Vagina (tissue), 2 donors: ENCODE data around the gene RAPGEF4.

Source experiments
- POLR2AphosphoS5 ChIP-seq, 2 donors: sonication (generic); formaldehyde crosslinking; IDR thresholded peaks; one replicate each; pipeline ENCODE4 v1.9.0; 2017; ENCODE audit warnings: antibody characterized with exemption in 2 of 2, mild to moderate bottlenecking in 2 of 2, low read depth in 1 of 2; ENCODE audit not compliant: insufficient read depth in 1 of 2
- TF ChIP-seq, protein P1 (sequence below), 3 experiments: fragments of 450-650 bp in 2 of 3; fragments of 200-600 bp in 1 of 3; sonication (generic) in 1 of 3; IDR thresholded peaks; one replicate each; pipeline ENCODE4 v1.5.1; 2017 to 2019; ENCODE audit warnings: antibody characterized with exemption in 3 of 3, mild to moderate bottlenecking in 2 of 3, moderate library complexity in 2 of 3

DNA sequence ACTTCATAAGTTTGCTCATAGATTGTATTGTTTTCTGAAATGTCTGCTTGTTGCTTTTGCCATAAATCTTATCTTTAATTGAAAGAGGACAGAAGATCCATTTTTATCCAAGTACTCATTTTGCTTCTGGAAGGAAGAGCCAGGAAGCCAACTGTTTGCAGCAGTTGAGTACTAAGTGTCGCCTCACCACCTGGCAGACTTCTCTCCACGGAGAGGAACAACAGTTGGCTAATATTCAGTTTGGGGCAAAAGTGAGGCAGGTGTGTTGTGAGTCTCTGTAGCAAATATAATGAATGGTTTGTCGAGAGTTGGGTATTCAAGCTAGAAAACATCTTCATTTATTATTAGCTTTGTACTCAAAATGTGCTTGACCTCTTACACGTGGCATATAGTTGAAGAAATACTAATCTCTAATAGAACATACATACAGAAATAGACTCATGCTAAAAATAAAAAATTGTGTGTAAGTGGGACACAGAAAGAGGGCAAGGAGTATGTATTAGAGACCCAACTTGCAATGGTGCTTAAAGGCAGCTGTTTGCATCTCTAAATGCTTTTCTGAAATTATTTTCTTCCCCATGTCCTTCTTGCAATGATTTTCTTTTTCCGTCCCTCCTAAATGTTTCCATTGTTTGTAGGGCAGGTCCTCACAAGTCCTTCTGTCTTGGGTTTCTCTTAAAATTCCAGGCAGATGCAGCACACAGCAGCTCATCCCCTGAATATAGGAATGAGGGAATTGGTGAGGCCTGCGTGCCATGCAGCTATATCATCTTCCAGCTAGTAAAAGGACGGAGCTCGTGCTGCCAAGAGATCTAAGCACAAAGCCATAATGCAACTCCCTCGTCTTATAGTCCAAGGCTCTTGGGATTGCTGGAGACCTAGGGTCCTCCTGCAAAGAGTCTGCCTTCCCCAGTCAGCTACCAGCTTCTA, 295.2 kb downstream of the RAPGEF4 start:
- no peak for TF ChIP-seq POLR2AphosphoS5 (IDR thresholded peaks at IDR 0.05; ENCODE audit: insufficient read depth in 1 of 2, low read depth in 1 of 2)
- TF ChIP-seq, protein P1, sequence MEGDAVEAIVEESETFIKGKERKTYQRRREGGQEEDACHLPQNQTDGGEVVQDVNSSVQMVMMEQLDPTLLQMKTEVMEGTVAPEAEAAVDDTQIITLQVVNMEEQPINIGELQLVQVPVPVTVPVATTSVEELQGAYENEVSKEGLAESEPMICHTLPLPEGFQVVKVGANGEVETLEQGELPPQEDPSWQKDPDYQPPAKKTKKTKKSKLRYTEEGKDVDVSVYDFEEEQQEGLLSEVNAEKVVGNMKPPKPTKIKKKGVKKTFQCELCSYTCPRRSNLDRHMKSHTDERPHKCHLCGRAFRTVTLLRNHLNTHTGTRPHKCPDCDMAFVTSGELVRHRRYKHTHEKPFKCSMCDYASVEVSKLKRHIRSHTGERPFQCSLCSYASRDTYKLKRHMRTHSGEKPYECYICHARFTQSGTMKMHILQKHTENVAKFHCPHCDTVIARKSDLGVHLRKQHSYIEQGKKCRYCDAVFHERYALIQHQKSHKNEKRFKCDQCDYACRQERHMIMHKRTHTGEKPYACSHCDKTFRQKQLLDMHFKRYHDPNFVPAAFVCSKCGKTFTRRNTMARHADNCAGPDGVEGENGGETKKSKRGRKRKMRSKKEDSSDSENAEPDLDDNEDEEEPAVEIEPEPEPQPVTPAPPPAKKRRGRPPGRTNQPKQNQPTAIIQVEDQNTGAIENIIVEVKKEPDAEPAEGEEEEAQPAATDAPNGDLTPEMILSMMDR (IDR thresholded peaks at IDR 0.05), result no peak
